NCI-H2107 treated with DMSO at 0.1 percent for 48 hours (cell line): Measurements from ENCODE around the gene CCNC.
"Not testable (repeated sequence)": the region's sequence is repeated elsewhere in the genome, so short reads cannot be mapped to it uniquely, and the experiment has no call there.

Source experiments
- DNase-seq: peaks from one replicate; lab custom pipeline; 2025; ENCODE audit not compliant: unreplicated experiment; lab: John Stamatoyannopoulos, UW

CCNC gene

DNA sequence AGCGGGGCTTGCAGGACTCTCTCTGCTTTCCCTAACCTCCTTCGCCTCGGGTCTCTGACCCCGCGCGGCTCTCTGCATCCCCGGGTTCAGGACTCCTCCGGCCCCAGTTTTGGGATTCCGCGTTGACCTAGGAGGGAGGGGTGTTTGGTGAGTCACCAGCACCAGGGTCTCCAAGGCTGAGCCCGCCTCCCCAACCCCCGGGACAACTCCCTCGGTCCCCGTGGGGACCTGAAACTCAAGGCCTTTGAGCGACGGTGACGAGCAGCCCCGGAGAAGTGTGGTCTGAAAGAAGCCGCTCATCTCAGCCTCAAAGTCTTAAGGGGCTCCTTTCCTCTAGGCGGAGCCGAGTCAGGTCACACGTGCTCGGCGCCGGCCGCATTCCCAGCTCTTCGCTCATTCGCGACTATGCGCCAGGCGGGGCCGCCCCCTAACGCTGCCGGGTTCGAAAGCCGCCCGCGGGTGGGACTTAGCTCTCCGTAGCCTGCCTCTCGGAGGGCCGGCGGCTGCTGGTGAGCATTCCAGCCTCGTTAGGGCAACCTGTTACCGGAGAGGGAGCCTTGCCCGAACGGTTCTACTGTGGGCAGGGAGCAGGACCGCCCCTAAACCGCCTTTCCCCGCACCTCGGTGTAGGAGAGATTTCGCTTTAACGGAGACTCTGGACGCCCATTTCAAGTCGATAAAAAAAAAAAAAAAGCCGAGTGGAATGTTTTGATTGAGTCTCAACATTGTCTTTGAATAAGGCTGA is 35.1 kb upstream of the CCNC start:
- no peak for DNase-seq

DNA sequence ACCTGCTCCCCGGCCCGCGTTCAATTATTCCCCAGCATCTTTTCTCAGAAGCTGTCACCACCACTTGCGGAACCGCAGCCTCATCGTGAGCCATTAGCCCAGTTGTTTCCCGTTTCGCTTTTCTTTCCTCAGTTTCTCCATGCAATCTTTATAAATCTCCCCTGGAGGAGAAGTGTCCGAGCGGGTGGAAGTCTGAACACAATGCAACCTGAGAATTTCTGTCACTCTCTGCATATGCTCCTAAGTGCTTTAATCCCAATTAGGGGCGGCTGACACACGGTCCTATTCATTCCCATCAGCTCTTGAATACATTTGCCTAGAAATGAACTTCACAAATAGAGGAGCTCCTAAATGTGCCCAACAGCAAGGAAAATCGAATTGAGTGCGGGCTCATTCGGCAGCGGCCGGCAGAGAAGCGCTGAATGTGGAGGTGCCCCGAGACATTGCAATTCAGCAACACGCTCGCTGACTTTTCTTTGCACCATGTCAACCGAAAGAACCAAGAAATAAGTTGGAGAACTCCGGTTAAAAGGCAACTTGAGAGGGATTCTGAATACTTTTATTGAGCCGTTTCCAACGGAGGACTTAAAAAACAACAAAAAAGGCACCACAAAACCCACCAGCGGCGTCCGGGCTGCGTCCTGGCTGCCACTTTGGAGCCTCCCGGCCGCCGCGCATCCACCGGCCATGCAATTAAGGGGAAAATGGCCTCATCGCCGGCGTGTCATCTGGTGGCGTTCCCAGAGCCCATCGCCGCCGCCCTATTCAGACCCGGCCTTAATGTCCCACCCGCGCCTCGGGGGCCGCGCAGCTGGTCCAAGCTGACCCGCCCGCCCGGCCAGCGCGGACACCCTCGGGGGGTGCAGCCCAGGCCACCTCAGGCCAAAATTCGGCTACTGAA is 34.3 kb upstream of the CCNC start:
- no peak for DNase-seq

DNA sequence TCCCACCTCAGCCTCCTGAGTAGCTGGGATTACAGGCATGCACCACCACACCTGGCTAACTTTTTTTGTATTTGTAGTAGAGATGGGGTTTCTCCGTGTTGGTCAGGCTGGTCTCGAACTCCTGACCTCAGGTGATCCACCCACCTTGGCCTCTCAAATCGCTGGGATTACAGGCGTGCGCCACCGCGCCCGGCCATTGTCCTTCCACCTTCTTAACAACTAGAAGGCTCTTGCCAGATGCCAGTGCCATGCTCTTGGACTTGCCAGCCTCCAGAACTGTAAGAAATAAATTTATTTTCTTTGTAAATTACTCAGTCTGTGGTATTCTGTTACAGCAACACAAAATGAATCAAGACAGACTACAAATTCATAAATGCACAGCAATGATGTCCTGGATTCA is 26.2 kb upstream of the CCNC start:
- DNase-seq: not testable (repeated sequence)

DNA sequence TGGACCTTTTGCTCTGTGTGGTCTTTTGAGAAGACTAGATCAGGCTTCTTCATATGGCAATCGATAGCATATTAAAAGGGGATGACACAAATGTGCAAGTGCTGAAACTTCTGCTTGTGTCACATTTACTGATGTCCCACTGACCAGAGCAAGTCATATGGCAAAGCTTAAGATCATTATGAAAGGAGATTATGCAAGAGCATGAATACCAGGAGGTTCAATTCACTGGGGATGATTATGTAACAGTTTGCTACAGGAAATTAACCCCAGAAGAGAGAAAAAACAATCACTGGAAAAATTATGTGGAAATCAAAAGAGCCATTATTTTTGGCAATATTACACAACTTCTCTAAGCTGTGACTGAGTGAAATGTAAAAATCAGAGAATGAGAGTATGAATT is 24.4 kb upstream of the CCNC start:
- no peak for DNase-seq

DNA sequence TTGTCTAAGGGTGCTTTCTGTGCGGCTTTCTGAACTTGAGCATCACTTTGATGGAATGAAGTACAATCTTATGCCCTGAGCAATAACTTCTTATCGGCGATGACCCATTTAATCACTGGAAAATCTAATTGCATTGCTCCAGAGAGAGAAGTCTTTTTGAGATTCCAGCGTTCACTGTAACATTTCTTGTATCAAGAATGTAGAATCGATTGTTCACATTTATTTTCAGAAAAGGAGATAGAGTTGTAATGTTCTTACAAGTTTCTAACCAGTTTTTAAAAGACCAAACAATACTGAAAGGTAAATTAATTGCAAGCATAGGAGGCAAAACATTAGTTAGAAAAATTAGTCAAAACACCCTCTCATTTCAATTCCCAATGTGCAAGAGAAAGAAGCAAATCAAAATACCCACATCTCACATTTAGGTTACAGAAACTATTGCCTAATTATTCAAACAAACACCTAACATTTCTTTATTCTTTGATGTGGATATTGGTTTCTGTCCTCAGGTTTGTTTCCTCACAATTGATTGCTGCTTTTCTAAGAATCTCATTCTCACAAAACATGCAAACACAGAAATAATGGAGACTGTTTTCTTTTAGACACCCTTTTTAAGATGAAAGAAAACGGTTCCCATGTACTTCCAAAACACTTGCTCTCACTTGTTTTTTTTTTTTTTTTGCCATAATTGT is 23.4 kb upstream of the CCNC start:
- DNase-seq: no peak

DNA sequence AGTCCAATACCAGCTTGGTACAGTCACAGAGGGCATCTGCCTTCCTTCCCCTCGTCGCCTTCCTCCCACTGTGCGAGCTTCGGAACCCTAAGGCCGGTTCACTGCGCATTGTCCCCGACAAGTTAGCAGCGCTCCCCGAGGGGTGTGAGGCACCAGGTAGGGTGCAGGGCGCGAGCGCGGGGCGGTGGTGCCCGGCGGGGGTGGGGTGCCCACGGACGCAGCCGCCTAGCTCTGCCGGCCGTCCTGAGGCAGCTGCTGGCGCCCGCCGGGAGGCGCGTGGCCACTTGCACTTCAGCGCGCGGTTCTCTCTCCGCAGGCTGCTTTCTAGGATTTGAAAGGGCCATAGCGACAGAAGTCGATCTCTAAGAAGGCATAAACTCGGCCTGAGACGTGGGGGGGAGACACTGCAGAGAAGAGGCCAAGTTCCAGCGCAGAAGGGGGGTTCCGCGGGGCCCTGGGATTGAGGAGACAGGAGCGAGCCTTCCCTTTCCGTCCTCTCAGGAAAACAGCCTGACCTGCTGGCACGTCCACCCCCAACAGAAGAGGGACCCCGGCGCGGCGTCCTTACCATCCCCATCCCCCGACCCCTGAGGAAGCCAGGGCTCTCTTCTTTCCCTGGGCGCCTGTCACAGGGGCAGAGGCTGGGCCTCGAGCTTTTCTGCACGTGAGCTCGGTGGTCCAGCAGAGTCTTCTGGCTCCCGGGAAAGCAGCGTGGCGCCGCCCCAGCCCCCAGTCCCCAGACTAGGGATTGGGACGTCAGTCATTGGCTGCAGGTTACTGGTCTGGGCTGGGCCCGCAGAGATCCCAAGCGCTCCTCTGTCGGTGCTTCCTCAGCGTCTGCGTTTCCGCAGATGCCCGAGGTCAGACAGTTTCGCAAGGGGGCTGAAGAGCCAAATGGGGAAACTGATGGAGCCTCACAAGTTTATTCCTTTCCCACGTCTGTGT is 22.5 kb upstream of the CCNC start:
- no peak for DNase-seq

DNA sequence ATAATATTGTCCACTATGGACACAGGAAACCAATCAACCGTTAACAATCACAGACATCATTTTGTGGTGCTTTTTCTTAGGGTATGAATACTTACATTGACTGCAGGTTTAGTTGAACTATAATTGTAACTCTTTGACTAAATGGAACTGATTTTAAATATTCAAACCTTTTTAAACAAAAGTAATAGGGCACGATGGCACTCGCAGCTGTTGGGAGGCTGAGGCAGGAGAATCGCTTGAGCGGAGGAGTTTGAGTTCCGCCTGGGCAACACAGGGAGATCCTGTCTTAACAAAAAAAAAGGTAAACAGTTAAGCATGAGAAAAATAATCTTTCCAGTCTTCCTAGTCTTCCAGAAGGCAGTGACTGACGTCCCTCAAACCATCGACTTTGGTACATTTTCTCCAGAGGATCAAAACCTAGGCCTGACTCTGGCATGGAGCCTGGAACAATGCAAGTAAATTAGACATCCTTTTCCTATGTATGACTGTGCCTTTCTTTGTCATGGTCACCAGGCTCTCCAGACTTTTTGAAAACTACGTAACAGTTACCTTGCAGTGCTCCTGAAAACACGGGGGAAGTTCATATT is 21.5 kb upstream of the CCNC start:
- DNase-seq: no peak

DNA sequence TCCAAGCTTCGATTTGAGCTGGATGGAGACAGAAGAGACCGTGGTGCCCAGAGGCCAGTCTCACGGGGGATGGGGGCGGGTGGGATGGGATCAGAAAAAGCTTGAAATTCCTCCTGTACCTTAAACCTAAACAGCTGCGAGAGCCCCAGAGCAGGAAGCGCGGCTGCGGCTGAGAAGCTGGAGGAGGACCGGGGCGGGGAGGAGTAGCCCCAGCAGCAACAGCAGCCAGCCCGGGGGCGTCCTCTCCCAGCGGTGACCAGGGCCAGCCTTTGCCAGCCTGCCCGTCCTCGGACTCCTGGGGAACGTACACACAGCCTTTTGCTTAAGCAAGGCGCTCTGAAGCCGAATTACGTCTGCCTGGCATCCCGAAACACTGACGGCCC is 20.8 kb upstream of the CCNC start:
- no peak for DNase-seq

DNA sequence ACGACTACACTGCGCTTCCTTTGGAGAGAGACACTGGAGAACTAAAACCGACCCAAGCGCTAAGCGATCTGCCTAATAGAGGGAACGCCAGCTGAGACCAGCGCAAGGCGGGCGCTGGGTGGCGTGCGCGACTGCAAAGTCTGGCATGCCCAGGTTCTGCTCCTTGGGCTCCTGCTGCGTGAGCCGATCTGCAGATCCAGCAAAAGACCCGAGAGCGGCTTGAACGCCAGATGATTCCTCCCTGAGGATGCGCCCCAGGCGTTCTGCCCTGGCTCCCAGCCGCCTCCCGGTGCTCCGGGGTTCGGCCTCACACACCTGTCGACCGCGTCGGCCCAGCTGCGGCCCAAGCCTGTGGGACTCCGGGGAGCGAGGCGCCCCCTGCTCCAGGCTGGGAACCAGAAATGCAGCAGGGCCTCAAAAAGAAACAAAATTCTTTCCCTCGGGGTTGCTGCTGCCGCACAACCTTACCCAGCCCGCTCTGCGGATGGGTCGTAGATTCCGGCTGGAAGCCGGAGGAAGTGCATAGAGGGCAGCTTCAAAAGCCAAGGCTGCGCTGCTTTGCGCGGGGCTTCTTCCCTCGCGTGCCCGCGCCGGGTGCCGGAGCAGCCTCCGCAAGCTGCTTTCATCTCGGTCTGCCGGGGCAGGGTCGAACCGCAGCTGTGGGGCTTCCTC is 20.3 kb upstream of the CCNC start:
- DNase-seq: peak; percentile 77

DNA sequence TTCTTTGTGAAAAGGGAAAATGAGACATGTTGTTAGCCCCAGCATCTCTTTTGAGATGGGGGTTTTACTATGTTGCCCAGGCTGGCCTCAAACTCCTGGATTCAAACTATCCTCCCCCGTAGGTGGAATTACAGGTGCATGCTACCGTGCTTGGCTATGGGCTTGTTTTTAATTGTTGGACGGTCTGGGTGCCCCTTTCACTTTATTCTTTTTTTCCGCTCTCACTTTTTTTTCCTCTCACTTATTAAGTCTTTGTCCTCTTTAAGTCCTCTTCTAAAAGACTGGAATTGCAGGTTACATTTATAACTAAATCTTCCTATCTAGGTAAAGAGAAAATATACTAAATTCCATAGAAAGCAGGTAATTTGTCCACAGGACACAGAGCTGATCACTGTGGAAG is 19.3 kb upstream of the CCNC start:
- DNase-seq: no peak

DNA sequence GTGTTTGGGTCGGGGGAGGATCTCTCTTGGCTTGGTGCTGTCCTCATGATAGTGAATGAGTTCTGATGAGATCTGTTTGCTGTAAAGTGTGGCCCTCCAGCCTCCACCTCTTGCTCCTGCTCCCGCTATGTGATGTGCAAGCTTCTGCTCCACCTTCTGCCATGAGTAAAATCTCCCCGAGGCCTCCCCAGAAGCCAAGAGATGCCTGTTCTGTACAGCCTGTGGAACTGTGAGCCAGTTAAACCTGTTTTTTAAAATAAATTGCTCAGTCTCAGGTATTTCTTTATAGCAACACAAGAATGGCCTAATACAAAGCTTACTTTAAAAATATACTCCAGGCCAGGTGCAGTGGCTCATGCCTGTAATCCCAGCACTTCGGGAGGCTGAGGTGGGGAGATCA is 11.3 kb upstream of the CCNC start:
- DNase-seq: no peak

DNA sequence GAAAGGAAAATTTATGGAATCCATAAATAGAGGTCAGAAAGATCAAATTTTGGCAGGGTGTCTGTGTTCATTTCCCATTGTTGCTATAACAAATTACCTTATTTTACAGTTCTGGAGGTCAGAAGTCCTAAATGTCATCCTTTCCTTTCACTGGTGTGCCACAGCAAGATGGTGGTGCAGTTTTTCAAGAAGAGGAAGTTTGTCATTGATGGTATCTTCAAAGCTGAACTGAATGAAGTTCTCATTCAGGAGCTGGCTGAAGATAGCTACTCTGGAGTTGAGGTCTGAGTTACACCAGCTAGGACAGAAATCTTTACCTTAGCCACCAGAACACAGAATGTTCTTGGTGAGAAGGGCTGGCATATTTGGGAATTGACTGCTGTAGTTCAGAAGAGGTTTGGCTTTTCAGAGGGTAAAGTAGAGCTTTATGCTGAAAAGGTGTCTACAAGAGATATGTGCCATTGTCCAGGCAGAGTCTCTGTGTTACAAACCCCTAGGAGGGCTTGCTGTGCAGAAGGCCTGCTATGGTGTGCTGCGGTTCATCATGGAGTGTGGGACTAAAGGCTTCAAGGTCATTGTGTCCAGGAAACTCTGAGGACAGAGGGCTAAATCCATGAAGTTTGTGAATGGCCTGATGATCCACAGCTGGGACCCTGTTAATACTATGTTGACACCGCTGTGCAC is 7.2 kb upstream of the CCNC start:
- no peak for DNase-seq

DNA sequence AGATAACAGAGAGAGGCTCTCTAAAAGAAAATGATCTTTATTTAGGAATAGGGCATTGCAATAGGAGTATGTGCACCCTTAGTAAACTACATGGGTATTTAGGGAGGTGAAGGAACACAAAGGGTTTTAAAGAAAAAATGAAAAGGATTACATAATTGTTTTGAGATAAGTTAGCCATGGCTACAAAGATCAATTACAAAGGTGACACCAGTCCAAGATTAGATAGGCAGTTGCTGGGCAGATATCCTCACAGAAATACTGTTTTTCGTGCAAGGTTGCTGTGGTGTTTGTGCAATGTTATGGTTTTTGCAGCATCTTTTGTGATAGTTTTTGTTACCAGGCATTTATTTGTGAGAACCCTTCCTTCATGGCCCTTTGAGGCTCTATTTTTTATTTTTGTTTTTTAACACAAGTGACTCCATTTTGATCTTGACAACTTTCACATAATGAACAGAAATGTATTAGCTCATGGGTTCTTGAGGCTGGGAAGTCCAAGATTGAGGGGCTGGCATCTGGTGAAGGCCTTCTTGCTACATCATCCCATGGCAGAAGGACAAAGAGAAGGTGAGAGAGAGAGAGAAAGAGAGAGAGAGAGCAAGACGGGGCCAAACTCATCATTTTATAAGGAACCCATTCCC is 5.6 kb upstream of the CCNC start:
- DNase-seq: no peak

DNA sequence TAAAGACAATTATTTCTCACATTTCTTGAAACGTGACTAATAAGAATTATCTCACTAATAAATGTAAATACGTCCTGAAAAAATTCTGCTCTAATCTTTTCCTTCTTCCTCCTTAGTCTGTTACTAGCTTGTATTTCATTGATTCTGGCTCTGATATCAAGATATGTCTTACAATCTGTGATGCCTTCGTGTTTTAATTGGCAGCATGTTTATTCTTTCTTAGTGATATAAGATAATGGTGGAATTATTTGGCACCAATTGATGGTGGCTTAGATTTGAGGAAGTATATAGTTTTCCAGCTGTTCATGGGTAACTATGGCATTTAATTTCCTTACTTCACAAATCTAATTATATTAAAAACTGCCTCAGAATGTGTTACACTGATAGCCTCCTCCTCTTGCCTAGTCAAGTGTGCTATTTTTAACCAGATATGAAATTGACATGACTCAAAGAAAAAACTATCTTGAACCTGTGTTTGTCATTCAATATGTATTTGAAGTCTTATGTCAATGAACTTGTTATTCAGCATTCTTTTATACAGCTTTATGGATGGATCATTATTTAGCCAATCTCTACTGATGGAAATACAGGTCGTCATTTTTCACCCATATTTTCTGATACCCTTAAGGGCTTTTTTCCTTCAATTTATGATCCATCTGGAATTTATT is 5.3 kb downstream of the CCNC start:
- no peak for DNase-seq

DNA sequence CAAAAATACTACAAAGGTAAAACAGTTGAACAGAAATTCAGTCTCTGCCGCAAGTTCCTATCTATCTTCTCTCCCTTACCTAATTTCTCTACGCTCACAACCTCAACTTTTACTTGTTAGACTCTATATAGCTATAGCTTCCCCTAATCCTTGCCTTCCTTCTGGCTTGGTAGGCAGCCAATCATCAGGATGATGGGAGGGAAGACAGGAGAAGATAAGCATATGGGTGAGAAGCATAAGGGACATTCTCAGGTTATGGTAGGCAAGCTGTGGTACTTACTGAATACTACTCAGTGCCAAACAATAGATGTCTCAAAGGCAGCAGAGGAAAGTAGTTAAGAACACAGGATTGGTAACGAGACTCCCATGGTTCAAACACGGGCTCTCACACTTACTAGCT is 7.8 kb downstream of the CCNC start:
- DNase-seq: no peak

DNA sequence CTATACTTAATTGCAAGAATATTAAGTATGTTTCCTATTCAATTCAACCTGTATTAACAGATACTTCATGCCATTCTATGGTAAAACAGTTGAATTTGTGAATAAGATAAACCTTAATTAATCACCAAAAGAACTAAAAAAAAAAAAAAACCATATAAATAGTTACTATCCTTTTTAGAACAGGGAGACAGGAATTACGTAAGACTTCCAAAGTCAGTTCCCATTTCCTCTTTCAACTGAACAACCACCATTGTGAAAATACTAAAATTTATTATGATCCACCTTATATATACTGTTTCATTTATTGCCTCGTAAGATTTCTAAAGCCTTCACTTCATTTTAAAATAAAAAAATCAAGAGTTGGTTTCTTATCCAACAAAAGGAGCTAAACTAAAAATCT is 9.4 kb downstream of the CCNC start:
- DNase-seq: no peak

DNA sequence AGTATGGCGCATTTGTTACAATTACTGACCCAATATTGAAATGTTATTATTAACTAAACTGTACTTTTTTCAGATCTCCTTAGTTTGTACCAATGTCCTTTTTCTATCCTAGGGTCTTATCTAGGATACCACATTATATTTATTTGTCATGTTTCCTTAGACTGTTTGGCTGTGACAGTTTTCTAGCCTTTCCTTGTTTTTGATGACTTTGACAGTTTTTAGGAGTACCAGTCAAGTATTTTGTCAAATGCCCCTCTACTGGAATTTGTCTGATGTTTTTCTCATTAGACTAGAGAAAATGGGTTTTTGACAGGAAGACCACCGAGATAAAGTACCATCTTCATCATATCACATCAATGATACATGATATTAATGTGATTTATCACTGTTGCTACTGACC is 14.6 kb downstream of the CCNC start:
- no peak for DNase-seq

DNA sequence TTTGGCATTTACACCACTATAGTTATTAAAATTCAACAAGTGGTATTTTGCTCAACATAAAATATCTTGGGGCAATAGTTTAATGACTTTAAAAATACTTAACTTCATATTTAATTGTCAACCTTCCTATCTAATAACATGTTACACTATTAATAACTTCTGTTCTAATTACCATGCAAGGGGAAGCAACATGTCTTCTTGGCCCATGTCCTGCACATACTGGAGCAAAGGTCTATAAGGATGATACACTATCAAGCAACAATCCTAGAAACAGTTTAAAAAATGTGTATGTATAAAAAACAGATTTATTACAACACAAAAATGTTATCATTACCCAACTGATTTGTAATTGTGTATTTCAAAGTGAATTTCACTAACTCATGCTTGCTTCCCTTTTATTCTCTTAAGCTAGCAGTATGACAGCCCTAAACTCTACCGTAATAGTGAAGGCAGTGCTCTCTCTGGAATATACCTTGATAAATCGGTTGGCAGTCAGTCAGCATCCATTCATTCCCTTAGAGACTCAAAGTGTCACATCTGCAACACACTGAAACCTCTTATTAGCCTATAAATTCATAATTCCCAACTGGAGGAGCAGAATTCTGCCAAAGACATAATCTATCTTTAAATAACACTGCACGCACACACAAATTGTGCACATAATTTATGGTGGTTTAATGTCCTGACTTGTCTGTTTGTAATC is 18.3 kb downstream of the CCNC start:
- no peak for DNase-seq
